GM18867 (cell line): ENCODE measurements around the gene DHFR.
A peak's percentile ranks its signal among the peaks of the same experiment; 100 is the strongest.
"Not testable (repeated sequence)": the region's sequence is repeated elsewhere in the genome, so short reads cannot be mapped to it uniquely, and the experiment has no call there.

Source experiments
- ATAC-seq: cut with Tn5 transposase; IDR thresholded peaks from one replicate; pipeline ENCODE4 v1.9.1; 2021; ENCODE audit warnings: mild to moderate bottlenecking, moderate library complexity; ENCODE audit not compliant: unreplicated experiment

Gene DHFR

DNA sequence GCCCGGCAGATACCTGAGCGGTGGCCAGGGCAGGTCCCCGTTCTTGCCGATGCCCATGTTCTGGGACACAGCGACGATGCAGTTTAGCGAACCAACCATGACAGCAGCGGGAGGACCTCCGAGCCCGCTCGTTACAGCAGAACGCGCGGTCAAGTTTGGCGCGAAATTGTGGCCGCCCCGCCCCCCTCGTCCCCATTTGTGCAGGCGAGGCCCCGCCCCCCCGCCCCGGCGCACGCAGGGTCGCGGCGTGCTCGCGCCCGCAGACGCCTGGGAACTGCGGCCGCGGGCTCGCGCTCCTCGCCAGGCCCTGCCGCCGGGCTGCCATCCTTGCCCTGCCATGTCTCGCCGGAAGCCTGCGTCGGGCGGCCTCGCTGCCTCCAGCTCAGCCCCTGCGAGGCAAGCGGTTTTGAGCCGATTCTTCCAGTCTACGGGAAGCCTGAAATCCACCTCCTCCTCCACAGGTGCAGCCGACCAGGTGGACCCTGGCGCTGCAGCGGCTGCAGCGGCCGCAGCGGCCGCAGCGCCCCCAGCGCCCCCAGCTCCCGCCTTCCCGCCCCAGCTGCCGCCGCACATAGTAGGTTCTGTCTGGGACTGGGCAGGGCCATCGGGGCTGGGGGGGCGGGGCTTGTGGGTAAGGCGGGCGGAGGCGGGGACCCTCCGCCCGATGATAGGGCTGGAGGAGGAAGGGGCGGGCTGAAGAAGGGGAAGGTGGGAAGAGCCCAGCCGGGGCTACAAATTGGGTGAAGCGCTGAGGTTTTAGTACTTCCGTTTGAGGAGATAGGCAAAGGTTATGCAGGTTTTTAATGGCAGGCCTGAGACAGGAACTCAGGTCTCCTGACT, at the start of gene DHFR, which contains the start of gene MSH3:
Gene DHFR (minus strand): TSS at position 593 of the 840 bp plus-strand sequence. CDS start 494 bp downstream, at position 99.
Gene MSH3 (plus strand): TSS at position 262 of the 840 bp plus-strand sequence. CDS start 76 bp downstream, at position 338.
- peak; percentile 48 for ATAC-seq

DNA sequence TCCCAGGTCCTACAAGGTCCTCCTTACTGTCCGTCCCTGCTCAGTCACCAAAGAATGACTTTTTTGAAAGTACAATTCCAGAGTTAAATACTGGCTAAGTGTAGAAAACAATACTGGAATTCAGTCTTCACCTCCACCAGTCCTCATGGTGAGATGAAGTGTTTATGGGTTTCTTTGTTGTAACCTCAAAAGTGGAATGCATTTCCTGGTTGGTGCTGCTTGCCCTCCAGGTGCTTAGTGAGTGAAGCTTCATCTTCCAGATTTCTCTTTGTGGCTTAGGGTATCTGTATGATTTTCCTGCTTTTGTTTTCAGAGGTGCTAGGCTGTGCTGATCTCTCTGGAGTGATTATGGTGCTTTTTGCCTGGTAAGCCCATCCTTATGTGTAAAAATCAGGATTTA, 49.4 kb upstream of the DHFR start:
- ATAC-seq: no peak

- no peak for ATAC-seq
Observed at GRCh38 chr5:80703747-80704146, 49.0 kb upstream of the DHFR start.

GRCh38 chr5:80703291-80703690, 48.5 kb upstream of the DHFR start:
- no peak for ATAC-seq

- no peak for ATAC-seq
Observed at GRCh38 chr5:80701597-80701996, 46.8 kb upstream of the DHFR start.

GRCh38 chr5:80698369-80698768, 43.6 kb upstream of the DHFR start:
- ATAC-seq: no peak

- ATAC-seq: no peak
Observed at GRCh38 chr5:80697100-80697499, 42.3 kb upstream of the DHFR start.

GRCh38 chr5:80696450-80696849, 41.7 kb upstream of the DHFR start:
- ATAC-seq: no peak

GRCh38 chr5:80695666-80696065, 40.9 kb upstream of the DHFR start:
- no peak for ATAC-seq

GRCh38 chr5:80689627-80690026, 34.8 kb upstream of the DHFR start:
- ATAC-seq: no peak

DNA sequence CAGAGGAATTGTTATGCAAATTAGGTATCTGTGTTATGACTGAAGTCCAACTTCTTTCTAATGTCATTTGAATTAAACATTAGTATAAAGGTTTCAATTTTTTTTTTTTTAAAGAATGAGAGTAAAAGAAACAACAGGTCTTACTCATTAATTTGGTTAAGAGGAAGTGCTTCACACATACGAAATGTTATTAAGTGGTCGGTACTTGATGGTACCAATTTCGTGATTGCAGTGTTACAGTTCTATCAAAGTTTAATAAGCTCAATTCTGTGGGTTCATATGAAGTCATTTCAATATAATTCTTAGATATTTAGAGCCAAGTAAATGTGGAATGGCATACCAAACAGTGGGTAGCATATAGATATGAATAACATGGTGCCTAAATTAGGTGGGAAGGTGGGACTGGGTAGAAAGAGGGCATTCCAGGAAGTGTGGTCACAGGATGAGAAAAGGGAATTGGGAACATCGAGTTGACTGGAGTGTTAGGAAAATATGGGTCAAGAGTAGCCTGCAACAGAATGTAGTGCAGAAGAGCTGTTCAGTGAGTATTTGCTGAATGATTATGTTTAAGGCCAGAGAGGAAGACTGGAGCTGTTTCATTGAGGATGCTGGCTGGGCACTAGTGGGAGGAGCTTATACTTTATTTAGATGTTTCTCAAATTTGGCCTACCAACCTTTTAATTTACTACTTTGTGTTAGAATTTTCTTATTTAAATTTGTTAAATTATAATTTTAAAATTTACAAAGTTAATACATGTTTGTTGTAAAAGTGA, 34.1 kb upstream of the DHFR start:
- ATAC-seq: no peak

GRCh38 chr5:80686757-80687156, 32.0 kb upstream of the DHFR start:
- ATAC-seq: no peak

GRCh38 chr5:80676706-80677105, 21.9 kb upstream of the DHFR start:
- ATAC-seq: no peak

GRCh38 chr5:80672140-80672736, 17.5 kb upstream of the DHFR start:
- peak; percentile 49 for ATAC-seq

GRCh38 chr5:80668016-80668969, 13.5 kb upstream of the DHFR start:
- peak; percentile 89 for ATAC-seq

GRCh38 chr5:80667384-80667783, 12.6 kb upstream of the DHFR start:
- no peak for ATAC-seq

- ATAC-seq: no peak
Observed at GRCh38 chr5:80665057-80665456, 10.3 kb upstream of the DHFR start.

DNA sequence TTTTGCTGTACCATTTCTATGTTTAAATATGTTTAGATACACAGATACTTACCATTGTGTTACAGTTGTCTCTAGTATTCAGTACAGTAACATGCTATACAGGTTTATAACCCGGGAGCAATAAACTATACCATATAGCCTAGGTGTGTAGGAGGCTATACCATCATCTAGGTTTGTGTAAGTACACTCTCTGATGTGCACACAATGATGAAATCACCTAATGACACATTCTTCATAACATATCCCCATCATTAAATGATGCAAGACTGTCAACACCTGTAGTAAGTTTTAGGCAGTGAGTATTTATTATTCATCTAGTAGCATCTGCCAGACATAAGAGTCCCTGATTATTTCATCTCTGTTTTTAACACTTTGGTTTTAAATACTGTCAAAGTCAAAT, 7.3 kb upstream of the DHFR start:
- no peak for ATAC-seq

GRCh38 chr5:80660661-80661060, 5.9 kb upstream of the DHFR start:
- not testable (repeated sequence) for ATAC-seq

- ATAC-seq: no peak
Observed at GRCh38 chr5:80659106-80659505, 4.3 kb upstream of the DHFR start.
